Muscle layer of colon (tissue), 2 donors: ENCODE measurements around the gene CHRD.

Source experiments
- H3K27ac ChIP-seq: one replicate; pipeline ENCODE4 v1.7.0; 2013; ENCODE audit warnings: low read depth, mild to moderate bottlenecking, low read length, moderate library complexity
- H3K27me3 ChIP-seq, 2 donors: one replicate each; pipeline ENCODE4 v1.7.0; 2013; ENCODE audit warnings: low read length in 2 of 2, mild to moderate bottlenecking in 2 of 2; ENCODE audit not compliant: insufficient read depth in 2 of 2, control insufficient read depth in 1 of 2
- H3K36me3 ChIP-seq: one replicate; pipeline ENCODE4 v1.7.0; 2013; ENCODE audit warnings: mild to moderate bottlenecking, low read length; ENCODE audit not compliant: insufficient read depth
- H3K4me1 ChIP-seq: one replicate; pipeline ENCODE4 v1.7.0; 2013; ENCODE audit warnings: mild to moderate bottlenecking, low read length; ENCODE audit not compliant: insufficient read depth
- H3K4me3 ChIP-seq, 2 donors: one replicate each; pipeline ENCODE4 v1.7.0; 2013; ENCODE audit warnings: low read length in 2 of 2, low read depth in 1 of 2, mild to moderate bottlenecking in 1 of 2, moderate library complexity in 1 of 2
- H3K9ac ChIP-seq: one replicate; pipeline ENCODE4 v1.7.0; 2013; ENCODE audit warnings: low read length
- H3K9me3 ChIP-seq: one replicate; pipeline ENCODE4 v1.7.0; 2013; ENCODE audit warnings: mild to moderate bottlenecking, low read length
- donor health status: abdominal sarcoma.
- donor health status: Adenocarcinoma of cecum.

CHRD gene

GRCh38 chr3:184389935-184390528, 10.2 kb downstream of the CHRD start:
- H3K36me3 ChIP-seq, result no peaks in the 10 kb centered on the region
- no peaks in the 10 kb centered on the region for H3K9me3 ChIP-seq
- H3K4me3 ChIP-seq, result no peak overlapping the region
- no peak overlapping the region for H3K27ac ChIP-seq
- H3K4me1 ChIP-seq, result no peaks in the 10 kb centered on the region
- no peak overlapping the region for H3K9ac ChIP-seq
- peaks cover 0 to 5% of the 10 kb centered on the region in 2 donors for H3K27me3 ChIP-seq

GRCh38 chr3:184391266-184391665, 11.4 kb downstream of the CHRD start:
- Histone ChIP-seq H3K9ac (no peak overlapping the region), H3K4me1 (no peaks in the 10 kb centered on the region), H3K4me3 (no peak overlapping the region), H3K27ac (no peak overlapping the region), H3K36me3 (no peaks in the 10 kb centered on the region), H3K9me3 (no peaks in the 10 kb centered on the region), H3K27me3 (peaks cover 0 to under 1% of the 10 kb centered on the region in 2 donors)

DNA sequence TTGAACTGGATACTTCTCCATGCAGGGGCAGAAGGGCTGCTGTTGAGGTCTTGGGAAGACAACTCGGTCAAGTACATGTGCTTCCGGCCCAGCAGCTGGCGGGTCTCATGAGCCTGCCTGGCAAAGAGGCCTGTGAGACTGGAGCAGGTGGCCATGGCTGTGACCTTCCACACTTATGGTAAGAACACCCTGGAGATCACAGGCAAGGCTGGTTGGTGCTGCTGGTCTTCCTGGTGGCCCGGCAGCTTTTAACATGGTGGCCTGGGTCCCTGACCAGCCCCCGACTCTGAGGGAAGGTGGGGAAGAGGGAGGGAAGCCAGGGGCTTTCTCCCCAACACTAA, 15.4 kb downstream of the CHRD start:
- no peaks in the 10 kb centered on the region for H3K27me3 ChIP-seq
- H3K9ac ChIP-seq, result no peak overlapping the region
- no peaks in the 10 kb centered on the region for H3K9me3 ChIP-seq
- no peaks in the 10 kb centered on the region for H3K4me1 ChIP-seq
- H3K4me3 ChIP-seq, result no peak overlapping the region
- no peaks in the 10 kb centered on the region for H3K36me3 ChIP-seq
- no peak overlapping the region for H3K27ac ChIP-seq

DNA sequence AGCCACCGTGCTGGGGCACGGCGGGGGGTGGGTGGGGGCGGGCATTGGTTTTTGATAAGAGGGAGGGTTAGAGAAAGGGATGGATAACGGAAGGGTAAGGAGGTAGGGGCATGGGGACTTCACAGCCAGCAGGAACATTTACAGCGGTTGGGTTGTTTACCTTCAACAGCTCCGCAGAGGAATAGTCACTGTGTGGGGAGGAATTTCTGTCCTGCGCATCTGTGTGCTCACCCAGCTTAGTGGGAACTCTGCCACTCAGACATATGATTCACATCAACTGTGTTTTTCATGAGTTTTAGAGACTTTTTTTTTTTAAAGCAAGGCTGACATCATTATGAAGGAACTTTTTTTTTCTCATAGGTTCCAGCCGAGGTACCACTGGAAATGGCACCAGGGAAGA, 19.6 kb downstream of the CHRD start:
- Histone ChIP-seq H3K36me3 (no peaks in the 10 kb centered on the region), H3K9me3 (no peaks in the 10 kb centered on the region), H3K27me3 (peaks cover 0 to 9% of the 10 kb centered on the region in 2 donors), H3K27ac (no peak overlapping the region), H3K9ac (no peak overlapping the region), H3K4me1 (no peaks in the 10 kb centered on the region), H3K4me3 (no peak overlapping the region)

GRCh38 chr3:184405075-184406030, 25.5 kb downstream of the CHRD start:
- H3K27ac ChIP-seq, result no peak overlapping the region

DNA sequence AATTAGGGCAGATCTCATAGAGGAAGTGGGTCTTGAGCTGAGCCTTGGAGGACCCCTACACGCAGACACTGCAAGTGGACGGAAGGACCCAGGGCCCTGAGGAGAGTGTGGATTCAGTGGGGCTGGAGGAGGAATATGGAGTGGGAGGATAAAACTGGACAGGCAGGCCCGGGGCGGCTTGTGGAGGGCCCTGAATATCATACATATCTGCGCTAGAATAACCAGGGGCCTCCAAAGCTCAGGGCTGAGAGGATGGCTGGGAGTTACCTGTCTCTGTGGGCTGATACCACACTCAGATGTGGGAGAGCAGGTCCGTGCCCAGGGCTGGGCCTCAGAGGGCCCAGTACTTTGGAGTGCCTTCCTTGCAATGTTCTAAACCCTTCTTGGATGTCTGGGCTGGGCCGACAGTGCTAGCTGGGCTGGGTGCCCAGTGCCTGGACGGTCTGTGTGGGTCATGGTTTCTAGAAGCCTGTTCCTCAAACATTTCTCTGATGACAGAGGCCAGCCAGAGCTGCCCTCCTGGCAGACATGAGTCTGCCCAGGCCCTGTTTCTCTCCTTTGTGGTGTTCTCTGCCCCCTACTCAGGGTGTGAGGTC, 29.6 kb downstream of the CHRD start:
- no peak overlapping the region for H3K4me3 ChIP-seq
- no peaks in the 10 kb centered on the region for H3K36me3 ChIP-seq
- no peak overlapping the region for H3K9ac ChIP-seq
- no peaks in the 10 kb centered on the region for H3K27me3 ChIP-seq
- no peaks in the 10 kb centered on the region for H3K9me3 ChIP-seq
- H3K27ac ChIP-seq, result no peak overlapping the region
- no peaks in the 10 kb centered on the region for H3K4me1 ChIP-seq

More at GRCh38 chr3:184405075-184406030, 25.5 kb downstream of the CHRD start:
- H3K27me3 ChIP-seq, result peaks cover 0 to 9% of the 10 kb centered on the region in 2 donors
- no peak overlapping the region for H3K4me3 ChIP-seq
- H3K9me3 ChIP-seq, result no peaks in the 10 kb centered on the region
- no peaks in the 10 kb centered on the region for H3K4me1 ChIP-seq
- H3K9ac ChIP-seq, result no peak overlapping the region
- no peaks in the 10 kb centered on the region for H3K36me3 ChIP-seq

DNA sequence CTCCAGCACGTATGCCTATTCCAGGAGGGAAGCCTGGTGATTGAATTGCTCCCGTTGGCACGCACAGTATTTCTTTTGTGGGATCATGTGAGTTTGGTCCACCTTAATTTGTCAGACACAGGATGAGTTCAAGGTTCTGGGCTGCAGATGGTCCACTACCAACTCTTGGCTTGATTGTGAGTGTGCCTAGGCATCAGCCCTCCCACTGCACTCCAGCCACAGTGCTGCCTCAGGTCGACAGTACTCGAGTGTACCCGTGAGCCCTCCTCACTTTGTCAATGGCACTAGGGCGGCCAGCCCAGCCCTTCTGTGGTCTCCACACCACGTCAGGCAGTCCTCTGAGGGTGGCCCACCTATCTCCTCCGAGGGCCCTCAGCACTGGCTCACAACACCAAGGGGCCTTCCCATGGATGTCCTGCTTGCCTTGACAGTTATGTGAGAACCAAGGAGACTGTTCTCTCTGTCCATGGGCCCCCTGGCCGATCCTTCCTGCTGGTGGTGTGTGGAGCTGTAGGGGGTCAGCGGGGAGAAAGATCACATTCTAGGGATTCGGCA, 30.2 kb downstream of the CHRD start:
- Histone ChIP-seq H3K27me3 (no peaks in the 10 kb centered on the region), H3K36me3 (no peaks in the 10 kb centered on the region), H3K4me3 (no peak overlapping the region), H3K9me3 (no peaks in the 10 kb centered on the region), H3K4me1 (no peaks in the 10 kb centered on the region), H3K9ac (no peak overlapping the region), H3K27ac (no peak overlapping the region)

DNA sequence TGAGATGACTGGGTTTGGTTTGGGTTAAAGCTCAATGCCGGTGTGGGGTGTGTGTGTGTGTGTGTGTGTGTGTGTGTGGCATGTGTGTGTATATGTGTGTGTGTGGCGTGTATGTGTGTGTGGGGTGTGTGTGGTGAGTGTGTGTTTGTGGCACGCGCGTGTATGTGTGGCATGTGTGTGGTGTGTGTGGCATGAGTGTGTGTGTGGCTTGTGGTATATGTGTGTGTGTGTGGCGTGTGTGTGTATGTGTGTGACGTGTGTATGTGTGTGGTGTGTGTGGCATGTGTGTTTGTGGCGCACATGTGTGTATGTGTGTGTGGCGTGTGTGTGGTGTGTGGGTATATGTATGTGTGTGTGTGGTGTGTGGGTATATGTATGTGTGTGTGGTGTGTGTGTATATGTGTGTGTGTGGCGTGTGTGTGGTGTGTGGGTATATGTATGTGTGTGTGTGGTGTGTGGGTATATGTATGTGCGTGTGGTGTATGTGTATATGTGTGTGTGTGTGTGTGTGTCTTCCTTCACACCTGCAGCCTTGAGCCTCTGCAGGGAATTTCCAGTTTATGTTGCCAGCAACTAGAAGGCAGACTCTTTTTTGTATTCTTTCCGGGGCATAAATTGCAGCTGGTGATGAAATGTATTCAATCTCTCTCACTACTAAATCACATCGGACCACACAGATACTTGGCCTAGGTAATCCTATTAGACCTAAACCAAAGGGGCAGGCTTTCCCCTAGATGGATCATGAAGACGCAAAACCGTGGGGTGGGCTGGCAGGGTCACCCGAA, 34.8 kb downstream of the CHRD start:
- Histone ChIP-seq H3K27ac (no peak overlapping the region), H3K36me3 (no peaks in the 10 kb centered on the region), H3K4me1 (no peaks in the 10 kb centered on the region), H3K4me3 (no peak overlapping the region), H3K27me3 (no peaks in the 10 kb centered on the region), H3K9me3 (no peaks in the 10 kb centered on the region), H3K9ac (no peak overlapping the region)

GRCh38 chr3:184415203-184415490, 35.3 kb downstream of the CHRD start:
- no peaks in the 10 kb centered on the region for H3K4me1 ChIP-seq
- H3K27me3 ChIP-seq, result no peaks in the 10 kb centered on the region
- no peaks in the 10 kb centered on the region for H3K36me3 ChIP-seq
- no peaks in the 10 kb centered on the region for H3K9me3 ChIP-seq
- H3K4me3 ChIP-seq, result no peak overlapping the region
- H3K27ac ChIP-seq, result no peak overlapping the region
- no peak overlapping the region for H3K9ac ChIP-seq

DNA sequence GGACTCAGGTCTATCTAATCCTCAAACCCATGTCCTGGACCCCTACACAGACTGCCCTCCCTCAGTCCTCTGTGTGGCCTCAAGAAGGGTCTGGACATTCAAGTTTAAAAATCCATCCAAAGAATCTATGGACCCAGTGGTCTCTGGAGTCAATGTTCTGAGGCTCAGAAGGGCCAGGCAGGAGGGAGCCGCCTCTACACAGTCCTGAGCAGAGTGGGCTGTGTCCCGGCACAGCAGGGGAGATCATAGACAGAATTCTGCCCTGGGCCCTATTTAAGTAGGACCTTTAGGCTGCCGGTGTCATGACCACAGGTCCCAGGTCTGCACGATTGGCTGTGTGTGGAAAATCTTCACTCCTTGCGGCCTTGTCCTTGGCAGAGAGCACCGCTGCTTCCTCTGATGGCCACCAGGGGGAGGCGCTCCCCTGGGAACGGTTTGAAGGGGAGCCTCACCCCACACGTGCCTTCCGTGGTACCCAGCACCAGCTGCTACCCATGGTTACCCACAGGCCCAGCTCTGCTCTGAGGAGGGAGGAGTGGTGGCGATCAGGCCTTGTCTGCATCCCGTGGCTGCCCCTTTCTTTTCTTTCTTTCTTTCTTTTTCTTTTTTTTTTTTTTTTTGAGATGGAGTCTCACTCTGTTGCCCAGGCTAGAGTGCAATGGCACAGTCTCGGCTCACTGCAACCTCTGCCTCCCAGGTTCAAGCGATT, 37.9 kb downstream of the CHRD start:
- Histone ChIP-seq H3K36me3 (no peaks in the 10 kb centered on the region), H3K9ac (no peak overlapping the region), H3K4me3 (no peak overlapping the region), H3K9me3 (no peaks in the 10 kb centered on the region), H3K27ac (no peak overlapping the region), H3K27me3 (no peaks in the 10 kb centered on the region), H3K4me1 (no peaks in the 10 kb centered on the region)
